Spleen (tissue), 7 donors: Measurements from ENCODE around the gene GABRG3.

ENCODE experiments used
- POLR2A ChIP-seq, 3 donors: fragments of 450-650 bp; IDR thresholded peaks; one replicate each; pipeline ENCODE4 v1.5.1; 2017; ENCODE audit warnings: antibody characterized with exemption in 3 of 3, mild to moderate bottlenecking in 1 of 3
- POLR2AphosphoS5 ChIP-seq, 3 donors: sonication (generic); formaldehyde crosslinking; IDR thresholded peaks; one replicate each; pipeline ENCODE4 v1.5.1; 2017; ENCODE audit warnings: antibody characterized with exemption in 3 of 3
- TF ChIP-seq, protein P1 (sequence below), 11 experiments: fragments of 200-600 bp in 7 of 11; fragments of 450-650 bp in 4 of 11; sonication (generic) in 4 of 11; IDR thresholded peaks in 8 of 11; conservative IDR thresholded peaks in 3 of 11; 1 replicate in 7 of 11; 2 replicates in 4 of 11; pipeline versions ENCODE4 v1.4.0 to v1.8.0; 2016 to 2021; ENCODE audit warnings: antibody characterized with exemption in 11 of 11, inconsistent platforms in 4 of 11, mild to moderate bottlenecking in 1 of 11
- donor health status: DM: no; HTN: no; CAD: no; lungs with moderate emphysema.
- donor health status: DM: no; HTN: no; CAD: no.
- donor health status: DM: no; HTN: no; CAD: no.

DNA sequence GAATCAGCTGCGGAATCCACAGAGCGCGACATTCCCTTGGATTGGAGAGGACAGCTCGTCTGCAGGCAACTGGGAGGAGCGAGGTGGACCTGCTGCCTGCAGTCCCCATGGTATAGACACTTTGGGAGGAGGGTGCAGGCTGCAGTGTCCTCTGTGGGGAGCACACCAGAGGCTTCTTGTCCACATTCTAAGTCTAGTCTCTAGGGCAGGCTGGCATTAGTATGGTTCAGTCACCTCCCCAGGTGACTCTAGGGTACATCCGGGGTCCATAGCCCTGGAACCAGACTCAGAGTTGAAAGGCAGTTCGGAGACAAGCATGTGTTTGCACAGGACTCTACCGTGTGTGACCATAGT is 118.2 kb downstream of the GABRG3 start:
- no peak for TF ChIP-seq POLR2AphosphoS5 (IDR thresholded peaks at IDR 0.05)
- TF ChIP-seq, protein P1, sequence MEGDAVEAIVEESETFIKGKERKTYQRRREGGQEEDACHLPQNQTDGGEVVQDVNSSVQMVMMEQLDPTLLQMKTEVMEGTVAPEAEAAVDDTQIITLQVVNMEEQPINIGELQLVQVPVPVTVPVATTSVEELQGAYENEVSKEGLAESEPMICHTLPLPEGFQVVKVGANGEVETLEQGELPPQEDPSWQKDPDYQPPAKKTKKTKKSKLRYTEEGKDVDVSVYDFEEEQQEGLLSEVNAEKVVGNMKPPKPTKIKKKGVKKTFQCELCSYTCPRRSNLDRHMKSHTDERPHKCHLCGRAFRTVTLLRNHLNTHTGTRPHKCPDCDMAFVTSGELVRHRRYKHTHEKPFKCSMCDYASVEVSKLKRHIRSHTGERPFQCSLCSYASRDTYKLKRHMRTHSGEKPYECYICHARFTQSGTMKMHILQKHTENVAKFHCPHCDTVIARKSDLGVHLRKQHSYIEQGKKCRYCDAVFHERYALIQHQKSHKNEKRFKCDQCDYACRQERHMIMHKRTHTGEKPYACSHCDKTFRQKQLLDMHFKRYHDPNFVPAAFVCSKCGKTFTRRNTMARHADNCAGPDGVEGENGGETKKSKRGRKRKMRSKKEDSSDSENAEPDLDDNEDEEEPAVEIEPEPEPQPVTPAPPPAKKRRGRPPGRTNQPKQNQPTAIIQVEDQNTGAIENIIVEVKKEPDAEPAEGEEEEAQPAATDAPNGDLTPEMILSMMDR (IDR thresholded peaks at IDR 0.05 in 8 of 11, conservative IDR thresholded peaks at IDR 0.05 in 3 of 11) = no peak
- TF ChIP-seq POLR2A (IDR thresholded peaks at IDR 0.05) = no peak
